Measurements from ENCODE around the gene BCL2.

The BCL2 gene

GRCh38 chr18:63287691-63288220 lies 31.8 kb downstream of the BCL2 start:
- H3K4me3 ChIP-seq (ENCODE audit: low read depth, low read length), result no peak overlapping the region
- no peak for TF ChIP-seq CTCF (IDR thresholded peaks at IDR 0.05; ENCODE audit: insufficient read depth, low read length, missing control alignments)
- DNase-seq (ENCODE audit: low read depth, low spot score), result no peak
- ChIA-PET CTCF (interaction anchor here (1.1 kb wide), 1 partner anchor 36 kb away, joined by 3 read pairs; no protein-coding TSS in a partner anchor), POLR2A (no interaction called here)

- ChIA-PET CTCF (no interaction called here), POLR2A (no interaction called here)
- H3K4me3 ChIP-seq (ENCODE audit: low read depth, low read length), result no peak overlapping the region
- no peak for TF ChIP-seq CTCF (IDR thresholded peaks at IDR 0.05; ENCODE audit: insufficient read depth, low read length, missing control alignments)
- DNase-seq (ENCODE audit: low read depth, low spot score), result no peak
Observed at GRCh38 chr18:63286926-63287325, 32.6 kb downstream of the BCL2 start.

GRCh38 chr18:63284827-63285733 lies 34.5 kb downstream of the BCL2 start:
- H3K4me3 ChIP-seq (ENCODE audit: low read depth, low read length), result no peak overlapping the region
- no peak for TF ChIP-seq CTCF (IDR thresholded peaks at IDR 0.05; ENCODE audit: insufficient read depth, low read length, missing control alignments)
- CTCF ChIA-PET, result no interaction called here
- POLR2A ChIA-PET, result no interaction called here
- no peak for DNase-seq (ENCODE audit: low read depth, low spot score)

GRCh38 chr18:63284173-63284799 lies 35.3 kb downstream of the BCL2 start:
- POLR2A ChIA-PET, result no interaction called here
- CTCF ChIA-PET, result no interaction called here
- no peak for DNase-seq (ENCODE audit: low read depth, low spot score)
- TF ChIP-seq CTCF (IDR thresholded peaks at IDR 0.05; ENCODE audit: insufficient read depth, low read length, missing control alignments), result no peak
- H3K4me3 ChIP-seq (ENCODE audit: low read depth, low read length), result no peak overlapping the region

- CTCF ChIA-PET, result no interaction called here
Observed at GRCh38 chr18:63283305-63284094, 36.1 kb downstream of the BCL2 start.

More at GRCh38 chr18:63283305-63284094, 36.1 kb downstream of the BCL2 start:
- POLR2A ChIA-PET, result no interaction called here
- no peak for DNase-seq (ENCODE audit: low read depth, low spot score)
- no peak overlapping the region for H3K4me3 ChIP-seq (ENCODE audit: low read depth, low read length)
- TF ChIP-seq CTCF (IDR thresholded peaks at IDR 0.05; ENCODE audit: insufficient read depth, low read length, missing control alignments), result no peak

Data from AG04449 (cell line).